Measurements from ENCODE around the gene TRMT6.
A peak's percentile ranks its signal among the peaks of the same experiment; 100 is the strongest.

The TRMT6 gene, protein sequence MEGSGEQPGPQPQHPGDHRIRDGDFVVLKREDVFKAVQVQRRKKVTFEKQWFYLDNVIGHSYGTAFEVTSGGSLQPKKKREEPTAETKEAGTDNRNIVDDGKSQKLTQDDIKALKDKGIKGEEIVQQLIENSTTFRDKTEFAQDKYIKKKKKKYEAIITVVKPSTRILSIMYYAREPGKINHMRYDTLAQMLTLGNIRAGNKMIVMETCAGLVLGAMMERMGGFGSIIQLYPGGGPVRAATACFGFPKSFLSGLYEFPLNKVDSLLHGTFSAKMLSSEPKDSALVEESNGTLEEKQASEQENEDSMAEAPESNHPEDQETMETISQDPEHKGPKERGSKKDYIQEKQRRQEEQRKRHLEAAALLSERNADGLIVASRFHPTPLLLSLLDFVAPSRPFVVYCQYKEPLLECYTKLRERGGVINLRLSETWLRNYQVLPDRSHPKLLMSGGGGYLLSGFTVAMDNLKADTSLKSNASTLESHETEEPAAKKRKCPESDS

DNA sequence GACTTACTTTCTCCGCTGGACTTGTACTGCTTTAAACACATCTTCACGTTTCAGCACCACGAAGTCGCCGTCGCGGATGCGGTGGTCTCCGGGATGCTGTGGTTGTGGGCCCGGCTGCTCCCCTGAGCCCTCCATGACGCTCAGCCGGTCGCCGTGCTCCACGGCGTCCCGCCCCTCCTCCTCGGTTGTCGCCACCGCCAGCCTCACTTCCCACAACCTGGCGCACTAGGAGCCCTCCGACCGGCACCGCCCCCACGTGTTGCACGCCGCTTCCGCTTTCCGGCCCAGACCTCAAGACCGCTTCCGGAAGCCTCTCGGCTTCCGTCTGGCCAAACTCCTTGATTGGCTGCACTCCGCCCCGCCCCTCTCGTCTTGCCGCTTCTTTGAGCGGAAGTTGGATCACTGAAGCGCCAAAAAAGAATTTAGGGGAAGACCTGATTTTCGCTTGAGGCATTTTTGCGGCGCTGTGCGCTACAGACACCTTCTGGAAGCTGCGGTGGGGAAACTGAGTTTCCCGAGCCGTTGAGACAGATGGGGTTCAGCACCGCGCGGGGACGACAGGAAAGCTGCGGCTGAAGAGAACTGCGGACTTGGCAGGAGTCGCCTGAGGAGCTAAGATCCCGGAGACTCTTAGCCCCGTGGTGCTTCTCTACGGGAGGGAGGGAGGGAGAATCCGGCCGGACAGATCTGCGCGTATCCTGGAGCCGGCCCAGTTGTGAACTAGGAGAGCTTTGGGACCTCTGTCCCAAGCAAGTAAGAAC is at the start of gene TRMT6, which contains the start of gene MCM8:
Gene TRMT6 (minus strand): TSS at position 263 of the 761 bp plus-strand sequence. CDS start 128 bp downstream, at position 135.
Gene MCM8 (plus strand): TSS at position 382 of the 761 bp plus-strand sequence. CDS start 1,364 bp downstream, outside the sequence.
- peak within 1 kb of the TSS; percentile 98 for H3K4me3 Mint-ChIP-seq
- H3K27me3 Mint-ChIP-seq: no peaks in the 10 kb centered on the region
- peaks cover 40% of the 10 kb centered on the region for H3K4me1 Mint-ChIP-seq (ENCODE audit: low read depth)
- peaks cover 14% of the 10 kb centered on the region for H3K36me3 Mint-ChIP-seq
- no peaks in the 10 kb centered on the region for H3K9me3 Mint-ChIP-seq (ENCODE audit: low read depth)
- peak within 1 kb of the TSS; percentile 96 for H3K27ac Mint-ChIP-seq

DNA sequence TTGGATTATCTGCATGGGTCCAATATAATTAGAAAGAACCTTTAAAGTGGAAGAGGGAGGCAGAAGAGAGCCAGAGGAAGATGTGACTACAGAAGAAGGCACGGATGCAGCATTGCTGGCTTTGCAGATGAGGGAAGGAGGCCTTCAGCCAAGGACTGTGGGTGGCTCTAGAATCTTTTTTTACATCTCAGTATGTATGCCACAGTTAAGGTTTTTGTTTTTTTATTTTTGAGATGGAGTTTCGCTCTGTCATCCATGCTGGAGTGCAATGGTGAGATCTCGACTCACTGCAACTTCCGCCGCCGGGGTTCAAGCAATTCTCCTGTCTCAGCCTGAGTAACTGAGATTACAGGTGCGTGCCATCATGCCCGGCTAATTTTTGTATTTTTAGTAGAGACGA is 49.5 kb upstream of the TRMT6 start:
- Mint-ChIP-seq H3K4me1 (ENCODE audit: low read depth) (peaks cover 27% of the 10 kb centered on the region), H3K9me3 (ENCODE audit: low read depth) (no peaks in the 10 kb centered on the region), H3K4me3 (no peak overlapping the region), H3K27ac (no peak overlapping the region), H3K36me3 (no peaks in the 10 kb centered on the region), H3K27me3 (no peaks in the 10 kb centered on the region)

DNA sequence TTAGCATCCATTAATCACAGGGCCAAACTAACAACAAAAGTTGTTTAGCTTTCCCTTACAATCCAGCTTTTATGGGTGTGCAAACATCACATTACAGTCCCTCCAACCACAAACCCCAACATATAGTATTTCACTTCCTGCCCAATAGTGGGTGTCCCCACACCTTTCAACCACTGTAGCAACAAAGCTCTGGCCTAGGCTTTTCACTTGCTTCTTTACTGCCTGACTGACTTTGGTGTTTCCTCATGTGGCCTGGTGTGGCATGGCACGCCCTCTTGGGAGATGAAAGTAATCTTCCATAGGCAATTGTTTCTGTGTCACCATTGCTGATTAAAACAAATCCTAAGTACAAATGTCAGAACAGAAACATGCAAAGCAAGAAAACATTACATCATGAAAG is 46.4 kb upstream of the TRMT6 start:
- Mint-ChIP-seq H3K4me3 (no peak overlapping the region), H3K9me3 (ENCODE audit: low read depth) (no peaks in the 10 kb centered on the region), H3K36me3 (no peaks in the 10 kb centered on the region), H3K27me3 (no peaks in the 10 kb centered on the region), H3K4me1 (ENCODE audit: low read depth) (peaks cover 21% of the 10 kb centered on the region), H3K27ac (peak overlapping the region; percentile 67)

DNA sequence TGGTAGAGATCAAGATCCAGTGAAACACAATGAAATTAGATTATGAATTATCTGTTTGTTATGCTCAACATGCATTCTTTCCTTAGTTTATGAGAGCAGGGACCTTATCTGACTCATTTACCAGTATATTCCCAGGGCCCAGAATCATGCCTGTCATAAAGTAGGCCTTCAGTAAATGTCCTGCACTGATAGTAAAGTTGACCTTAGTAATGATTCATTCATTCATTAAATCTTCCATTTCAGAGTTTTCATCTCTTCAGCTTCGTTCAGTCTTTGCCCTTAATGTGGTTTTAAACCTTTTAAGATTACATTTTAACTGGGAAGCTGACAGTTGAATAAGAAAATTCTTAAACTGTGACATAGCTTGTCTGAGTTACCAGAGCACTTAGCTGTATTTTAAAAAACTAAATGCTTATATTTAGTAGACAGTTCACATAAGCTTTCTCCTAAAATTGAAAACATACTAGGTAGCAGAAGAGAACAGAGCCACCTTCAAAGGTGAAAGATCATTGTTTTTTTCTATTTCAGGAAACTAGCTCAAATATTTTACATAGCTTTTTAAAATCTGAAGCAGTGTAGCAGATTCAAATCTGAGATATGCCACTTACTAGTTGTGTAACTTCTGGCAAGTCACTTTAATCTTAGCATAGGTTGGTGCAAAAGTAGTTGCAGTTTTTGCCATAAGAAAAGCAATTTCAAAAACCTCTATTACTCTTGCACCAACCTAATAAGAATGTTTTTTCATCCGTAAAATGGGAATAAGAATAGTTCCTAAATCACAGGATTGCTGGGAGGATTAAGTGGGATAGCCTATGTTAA is 41.5 kb upstream of the TRMT6 start:
- Mint-ChIP-seq H3K4me3 (no peak overlapping the region), H3K9me3 (ENCODE audit: low read depth) (no peaks in the 10 kb centered on the region), H3K27me3 (no peaks in the 10 kb centered on the region), H3K36me3 (peaks cover 12% of the 10 kb centered on the region), H3K4me1 (ENCODE audit: low read depth) (peaks cover 7% of the 10 kb centered on the region), H3K27ac (peak overlapping the region; percentile 34)

DNA sequence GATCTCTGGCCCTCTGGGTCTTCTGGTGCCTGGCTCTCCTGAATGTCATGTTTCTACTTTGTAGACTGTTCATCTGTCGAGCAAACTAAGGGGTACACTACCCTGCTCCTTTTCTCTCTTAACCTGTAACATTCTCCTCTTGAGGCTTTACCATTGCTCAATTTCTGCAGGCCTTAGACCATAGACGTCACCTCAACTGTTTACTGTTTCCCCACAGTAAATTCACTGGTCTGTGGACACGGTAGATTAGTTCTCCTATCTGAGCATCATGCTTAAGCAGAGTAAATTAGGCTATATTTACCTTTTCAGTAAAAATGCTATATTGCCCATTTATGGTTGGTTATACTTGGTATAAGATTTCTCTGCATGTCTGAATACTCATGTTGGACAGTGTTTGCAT is 40.6 kb upstream of the TRMT6 start:
- Mint-ChIP-seq H3K36me3 (peaks cover 12% of the 10 kb centered on the region), H3K4me3 (no peak overlapping the region), H3K27me3 (no peaks in the 10 kb centered on the region), H3K9me3 (ENCODE audit: low read depth) (no peaks in the 10 kb centered on the region), H3K4me1 (ENCODE audit: low read depth) (peaks cover 4% of the 10 kb centered on the region), H3K27ac (no peak overlapping the region)

DNA sequence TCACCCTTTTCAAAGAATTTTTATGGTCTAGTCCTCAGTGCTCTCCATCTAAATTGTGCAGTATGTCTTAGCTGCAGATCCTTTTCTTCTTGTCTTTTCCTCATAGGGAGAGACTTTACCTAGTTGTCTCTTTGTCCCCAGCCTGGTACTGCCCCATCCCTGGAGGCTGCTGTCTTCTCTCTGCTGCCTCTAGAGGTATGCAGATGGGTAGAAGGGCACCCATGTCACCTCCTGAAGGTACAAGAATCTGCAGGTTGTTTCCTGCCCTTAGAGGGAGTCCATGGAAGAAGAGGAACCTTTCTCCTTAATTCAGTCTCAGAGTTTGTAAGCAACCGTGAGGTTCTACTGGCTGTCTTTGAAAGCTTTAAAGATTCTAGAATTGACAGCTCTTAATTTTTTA is 39.2 kb upstream of the TRMT6 start:
- Mint-ChIP-seq H3K4me1 (ENCODE audit: low read depth) (no peaks in the 10 kb centered on the region), H3K27me3 (no peaks in the 10 kb centered on the region), H3K4me3 (no peak overlapping the region), H3K9me3 (ENCODE audit: low read depth) (no peaks in the 10 kb centered on the region), H3K36me3 (peaks cover 16% of the 10 kb centered on the region), H3K27ac (no peak overlapping the region)

DNA sequence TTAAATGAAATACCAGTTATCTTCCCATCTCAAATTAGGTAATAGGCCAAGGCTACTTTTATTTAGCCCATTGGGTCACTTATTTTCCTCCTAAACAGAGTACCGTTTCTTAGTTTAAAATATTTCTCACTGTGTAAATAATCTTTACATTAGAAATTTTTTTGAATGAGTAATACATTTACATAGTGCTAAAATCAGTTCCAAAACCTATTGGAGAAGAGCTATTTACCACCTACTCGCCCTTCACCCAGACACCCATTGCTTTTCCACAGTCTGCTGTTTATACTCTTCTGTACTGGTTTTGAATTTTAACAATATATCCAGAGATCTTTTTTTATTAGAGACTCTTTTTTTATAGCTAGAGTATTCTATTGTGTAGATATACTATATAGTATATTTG is 37.0 kb upstream of the TRMT6 start:
- Mint-ChIP-seq H3K9me3 (ENCODE audit: low read depth) (no peaks in the 10 kb centered on the region), H3K36me3 (peaks cover 22% of the 10 kb centered on the region)

DNA sequence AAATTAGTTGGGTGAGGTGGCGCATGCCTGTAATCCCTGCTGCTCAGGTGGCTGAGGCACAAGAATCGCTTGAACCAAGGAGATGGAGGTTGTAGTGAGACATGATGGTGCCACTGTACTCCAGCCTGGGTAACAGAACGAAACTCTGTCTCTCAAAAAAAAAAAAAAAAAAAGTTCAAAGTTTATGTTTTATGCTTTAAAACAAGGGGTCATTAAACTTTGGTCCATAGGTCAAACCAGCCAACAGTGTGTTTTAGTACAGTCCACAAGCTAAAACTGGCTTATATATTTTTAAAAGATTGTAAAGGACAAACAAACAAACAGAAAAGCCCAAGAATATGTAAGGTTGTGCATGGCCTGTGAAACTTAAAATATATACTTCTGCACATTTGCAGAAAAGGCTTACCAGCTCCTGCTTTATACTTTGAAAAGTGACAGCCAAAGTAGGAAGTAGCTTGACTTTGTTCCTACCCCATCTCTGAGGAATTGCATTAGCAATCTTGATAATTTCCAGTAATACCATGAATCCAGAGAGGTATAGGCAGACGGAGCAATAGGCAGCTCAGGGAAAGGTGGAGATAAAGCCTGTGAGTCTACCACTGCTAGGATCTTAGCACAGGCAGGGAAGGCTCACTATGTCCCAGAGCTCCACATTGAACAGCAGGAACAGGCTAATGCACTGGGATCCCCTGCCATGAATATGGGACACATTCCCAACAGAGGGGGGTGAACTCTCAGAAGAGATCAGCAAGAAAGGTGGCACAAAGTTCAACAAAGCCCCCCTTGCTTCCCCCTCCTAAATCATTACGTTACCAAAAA is 30.6 kb upstream of the TRMT6 start:
- no peak overlapping the region for H3K4me3 Mint-ChIP-seq
- no peaks in the 10 kb centered on the region for H3K9me3 Mint-ChIP-seq (ENCODE audit: low read depth)
- peaks cover 28% of the 10 kb centered on the region for H3K36me3 Mint-ChIP-seq
- H3K4me1 Mint-ChIP-seq (ENCODE audit: low read depth): no peaks in the 10 kb centered on the region
- H3K27ac Mint-ChIP-seq: no peak overlapping the region
- no peaks in the 10 kb centered on the region for H3K27me3 Mint-ChIP-seq

More for the DNA sequence above, 37.0 kb upstream of the TRMT6 start:
- H3K27me3 Mint-ChIP-seq: no peaks in the 10 kb centered on the region
- no peak overlapping the region for H3K4me3 Mint-ChIP-seq
- H3K4me1 Mint-ChIP-seq (ENCODE audit: low read depth): no peaks in the 10 kb centered on the region
- no peak overlapping the region for H3K27ac Mint-ChIP-seq

DNA sequence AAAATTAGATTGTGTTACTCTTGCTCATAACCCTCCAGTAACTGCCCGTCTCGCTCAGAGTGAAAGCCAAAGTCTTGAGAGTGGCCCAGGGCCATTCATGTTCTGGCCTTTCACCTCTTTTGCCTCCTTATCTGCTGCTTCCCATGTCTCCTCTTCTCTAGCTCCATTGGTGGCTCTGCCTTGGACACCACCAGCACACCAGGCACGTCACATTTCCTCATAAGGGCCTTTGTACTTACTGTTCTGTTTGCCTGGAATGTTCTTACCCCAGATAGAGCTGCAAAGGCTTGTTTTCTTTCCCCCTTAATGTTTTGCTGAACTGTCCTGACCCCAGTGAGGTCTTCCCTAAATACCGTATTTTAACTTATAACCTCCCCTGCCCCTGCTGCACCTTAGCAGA is 29.5 kb upstream of the TRMT6 start:
- Mint-ChIP-seq H3K27ac (no peak overlapping the region), H3K9me3 (ENCODE audit: low read depth) (no peaks in the 10 kb centered on the region), H3K27me3 (no peaks in the 10 kb centered on the region), H3K4me1 (ENCODE audit: low read depth) (no peaks in the 10 kb centered on the region), H3K4me3 (no peak overlapping the region), H3K36me3 (peaks cover 27% of the 10 kb centered on the region)

DNA sequence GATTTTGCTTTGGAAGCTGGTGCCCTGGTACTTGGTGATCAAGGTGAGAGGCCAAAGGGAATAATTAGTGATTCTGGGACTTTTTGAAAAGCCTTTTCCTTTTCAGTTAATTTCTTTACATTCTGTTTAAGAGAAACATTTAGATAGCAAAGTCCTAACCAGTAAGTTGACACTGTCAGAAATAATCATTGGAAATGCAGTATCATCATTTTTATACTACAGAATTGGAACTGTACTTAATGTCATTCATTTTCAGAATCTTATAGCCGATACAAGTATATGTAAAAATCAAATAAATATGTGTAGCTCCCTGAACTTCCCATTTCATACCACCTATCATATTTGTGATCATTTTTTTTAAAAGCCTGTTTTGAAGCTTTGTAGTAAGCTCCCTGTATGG is 27.6 kb upstream of the TRMT6 start:
- H3K36me3 Mint-ChIP-seq: peaks cover 19% of the 10 kb centered on the region
- H3K9me3 Mint-ChIP-seq (ENCODE audit: low read depth): no peaks in the 10 kb centered on the region

DNA sequence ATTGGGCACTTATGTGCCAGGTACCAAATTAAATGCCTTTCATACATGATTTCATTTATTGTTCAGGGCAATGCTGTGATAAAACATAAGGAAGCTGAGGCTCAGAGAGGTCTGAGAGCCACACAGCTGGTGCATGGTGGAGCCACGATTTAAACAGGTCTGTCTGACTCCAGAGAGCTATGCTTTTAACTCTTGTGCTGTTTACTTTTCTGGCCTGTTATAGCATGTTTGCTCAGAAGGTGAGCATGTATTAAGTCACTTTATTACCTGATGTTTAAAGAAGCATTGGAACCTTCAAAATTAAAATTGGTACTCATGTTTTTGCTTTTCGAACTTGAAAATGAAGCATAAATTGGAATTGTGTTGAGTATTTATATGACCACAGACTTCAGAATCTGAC is 26.9 kb upstream of the TRMT6 start:
- Mint-ChIP-seq H3K4me3 (no peak overlapping the region), H3K27ac (no peak overlapping the region), H3K27me3 (no peaks in the 10 kb centered on the region), H3K36me3 (peaks cover 18% of the 10 kb centered on the region), H3K9me3 (ENCODE audit: low read depth) (no peaks in the 10 kb centered on the region), H3K4me1 (ENCODE audit: low read depth) (no peaks in the 10 kb centered on the region)

More for the DNA sequence above, 27.6 kb upstream of the TRMT6 start:
- Mint-ChIP-seq H3K4me1 (ENCODE audit: low read depth) (no peaks in the 10 kb centered on the region), H3K27ac (no peak overlapping the region), H3K27me3 (no peaks in the 10 kb centered on the region), H3K4me3 (no peak overlapping the region)

DNA sequence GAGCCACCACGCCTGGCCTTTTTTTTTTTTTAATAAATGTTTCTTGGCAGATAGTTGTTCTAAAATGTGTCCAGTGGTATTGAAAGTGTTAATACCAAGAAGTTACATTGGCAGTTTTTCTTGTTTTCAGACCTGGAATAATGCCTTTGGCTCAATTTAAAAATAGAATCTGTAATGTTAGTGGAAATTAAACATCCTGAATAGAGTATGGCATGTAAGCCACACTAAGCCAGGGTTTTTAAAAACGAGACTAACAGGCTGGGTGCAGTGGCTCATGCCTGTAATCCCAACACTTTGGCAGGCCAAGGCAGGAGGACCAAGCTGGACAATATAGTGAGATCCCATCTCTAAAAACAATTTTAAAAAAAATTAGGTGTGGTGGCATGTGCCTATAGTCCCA is 25.4 kb upstream of the TRMT6 start:
- H3K27me3 Mint-ChIP-seq: no peaks in the 10 kb centered on the region
- peaks cover 18% of the 10 kb centered on the region for H3K36me3 Mint-ChIP-seq
- no peak overlapping the region for H3K27ac Mint-ChIP-seq
- no peak overlapping the region for H3K4me3 Mint-ChIP-seq
- no peaks in the 10 kb centered on the region for H3K9me3 Mint-ChIP-seq (ENCODE audit: low read depth)
- no peaks in the 10 kb centered on the region for H3K4me1 Mint-ChIP-seq (ENCODE audit: low read depth)

DNA sequence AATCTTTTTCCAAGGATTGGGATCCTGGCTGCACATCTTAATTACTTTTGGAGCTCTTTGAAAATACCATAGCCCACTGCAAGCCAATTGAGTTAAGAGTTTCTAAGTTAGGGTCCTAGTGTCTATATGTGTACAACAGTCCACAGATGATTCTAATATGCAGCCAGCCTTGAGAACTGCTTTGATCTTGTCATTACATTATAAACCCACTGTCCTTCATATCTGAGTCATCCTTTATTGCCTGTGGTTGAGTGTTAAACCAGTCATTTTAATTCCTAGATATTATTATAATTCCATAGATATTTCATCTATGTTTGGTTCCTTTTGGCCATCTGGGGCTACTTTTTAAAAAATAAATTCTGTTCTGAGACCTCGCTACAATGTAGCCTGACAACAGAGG is 24.2 kb upstream of the TRMT6 start:
- H3K9me3 Mint-ChIP-seq (ENCODE audit: low read depth): no peaks in the 10 kb centered on the region
- no peaks in the 10 kb centered on the region for H3K27me3 Mint-ChIP-seq
- no peaks in the 10 kb centered on the region for H3K4me1 Mint-ChIP-seq (ENCODE audit: low read depth)
- H3K36me3 Mint-ChIP-seq: peaks cover 12% of the 10 kb centered on the region
- H3K27ac Mint-ChIP-seq: no peak overlapping the region
- H3K4me3 Mint-ChIP-seq: no peak overlapping the region

DNA sequence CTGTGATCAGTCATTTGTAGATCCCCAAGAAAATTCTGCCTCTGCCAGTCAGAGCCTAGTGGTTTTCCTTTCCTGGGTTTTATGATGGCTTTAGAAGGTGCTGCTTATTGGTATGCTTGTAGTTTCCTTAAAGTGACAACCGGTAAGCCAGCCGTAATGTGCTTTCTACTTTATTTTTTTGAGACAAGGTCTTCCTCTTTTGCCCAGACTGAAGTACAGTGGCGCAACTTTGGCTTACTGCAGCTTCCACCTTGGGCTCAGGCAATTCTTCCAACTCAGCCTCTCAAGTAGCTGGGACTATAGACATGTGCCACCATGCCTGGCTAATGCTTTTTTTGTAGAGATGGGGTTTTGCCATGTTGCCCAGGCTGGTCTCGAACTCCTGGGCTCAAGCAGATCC is 23.6 kb upstream of the TRMT6 start:
- H3K9me3 Mint-ChIP-seq (ENCODE audit: low read depth): no peaks in the 10 kb centered on the region
- H3K4me3 Mint-ChIP-seq: no peak overlapping the region
- H3K27me3 Mint-ChIP-seq: no peaks in the 10 kb centered on the region
- H3K4me1 Mint-ChIP-seq (ENCODE audit: low read depth): no peaks in the 10 kb centered on the region
- no peak overlapping the region for H3K27ac Mint-ChIP-seq
- H3K36me3 Mint-ChIP-seq: peaks cover 7% of the 10 kb centered on the region

Data from activated naive CD8-positive, alpha-beta T cell (primary cell).